IMR-90 (cell line): ENCODE measurements around the gene RNPEP. TPM values are rescaled to one million over a fixed set of nuclear protein-coding genes. Genes with fewer than 3 reads are reported as not detected.

Experiments used
- ATAC-seq: fragments of 200-7000 bp; cut with Tn5 transposase; 2 replicates; pipeline ENCODE4 v1.9.1; 2020; ENCODE audit warnings: low read depth, mild to moderate bottlenecking, moderate library complexity
- BruUV-seq: library from RNA; stranded (reverse); fragments of 400-500 nt; replicated peaks from 2 replicates; lab custom pipeline; 2021; lab: Mats Ljungman, UMichigan
- CTCF ChIA-PET: fragments of 300-600 bp; formaldehyde crosslinking; extraction: SDS; loops from one replicate; lab custom pipeline; 2021; ENCODE audit warnings: antibody characterized with exemption; lab: Yijun Ruan, JAX
- POLR2A ChIA-PET: fragments of 300-600 bp; sonication (Branson Sonifier 250); formaldehyde crosslinking; loops from one replicate; lab custom pipeline; 2022; ENCODE audit warnings: antibody characterized with exemption; ENCODE audit not compliant: unreplicated experiment; lab: Charles Lee
- DNase-seq: peaks from one replicate; pipeline ENCODE4 v3.0.0; 2013
- H2AFZ ChIP-seq: replicated peaks from 2 replicates; pipeline ENCODE3; 2013; ENCODE audit warnings: low read length, mild to moderate bottlenecking; ENCODE audit not compliant: poor library complexity
- H2AK5ac ChIP-seq: 2 replicates; pipeline ENCODE4 v1.6.1; 2013; ENCODE audit warnings: low read depth, low read length, inconsistent platforms
- H2AK9ac ChIP-seq: replicated peaks from 2 replicates; pipeline ENCODE3; 2013; ENCODE audit warnings: mild to moderate bottlenecking, low read depth, low read length, moderate library complexity; ENCODE audit not compliant: poor library complexity
- H2BK120ac ChIP-seq: 2 replicates; pipeline ENCODE4 v1.6.1; 2013; ENCODE audit warnings: low read depth, low read length, inconsistent platforms
- H2BK15ac ChIP-seq: 3 replicates; pipeline ENCODE4 v1.6.1; 2013; ENCODE audit warnings: low read depth, low read length, inconsistent platforms
- H2BK20ac ChIP-seq: 2 replicates; pipeline ENCODE4 v1.6.1; 2013; ENCODE audit warnings: low read depth, mild to moderate bottlenecking, inconsistent platforms, low read length, moderate library complexity
- H2BK5ac ChIP-seq: 2 replicates; pipeline ENCODE4 v1.6.1; 2013; ENCODE audit warnings: mild to moderate bottlenecking, low read depth, low read length, inconsistent platforms; ENCODE audit not compliant: poor library complexity, severe bottlenecking
- H3K14ac ChIP-seq: replicated peaks from 2 replicates; pipeline ENCODE4 v1.6.1; 2013; ENCODE audit warnings: low read depth, low read length, inconsistent platforms
- H3K18ac ChIP-seq: 2 replicates; pipeline ENCODE4 v1.6.1; 2013; ENCODE audit warnings: low read depth, low read length, control low read depth
- H3K23ac ChIP-seq: 2 replicates; pipeline ENCODE4 v1.6.1; 2013; ENCODE audit warnings: low read depth, low read length, inconsistent platforms
- H3K27ac ChIP-seq: 2 replicates; pipeline ENCODE4 v1.5.1; 2013; ENCODE audit warnings: mild to moderate bottlenecking, control low read depth, low read length; ENCODE audit not compliant: insufficient read depth
- H3K27me3 ChIP-seq: 2 replicates; pipeline ENCODE4 v1.6.1; 2013; ENCODE audit warnings: low read length; ENCODE audit not compliant: control insufficient read depth, insufficient read depth
- H3K36me3 ChIP-seq: 2 replicates; pipeline ENCODE4 v1.6.1; 2013; ENCODE audit warnings: low read length, mixed read lengths; ENCODE audit not compliant: control insufficient read depth, insufficient read depth
- H3K4ac ChIP-seq: 2 replicates; pipeline ENCODE4 v1.6.1; 2013; ENCODE audit warnings: low read depth, low read length, inconsistent platforms
- H3K4me1 ChIP-seq: 2 replicates; pipeline ENCODE4 v1.6.1; 2013; ENCODE audit warnings: low read length, mixed read lengths; ENCODE audit not compliant: control insufficient read depth, insufficient read depth
- H3K4me2 ChIP-seq: 2 replicates; pipeline ENCODE4 v1.6.1; 2013; ENCODE audit warnings: low read depth, mild to moderate bottlenecking, control low read depth, low read length, moderate library complexity
- H3K4me3 ChIP-seq: 2 replicates; pipeline ENCODE4 v1.5.1; 2013; ENCODE audit warnings: low read depth, mild to moderate bottlenecking, control low read depth, low read length, moderate library complexity; ENCODE audit not compliant: insufficient read depth
- H3K56ac ChIP-seq: 2 replicates; pipeline ENCODE4 v1.6.1; 2013; ENCODE audit warnings: low read length, inconsistent platforms; ENCODE audit not compliant: insufficient read depth; ENCODE audit errors: extremely low read depth
- H3K79me1 ChIP-seq, 2 experiments: 2 replicates each; pipeline ENCODE4 v1.6.1; 2013; ENCODE audit warnings: low read length in 2 of 2, inconsistent platforms in 1 of 2, low read depth in 1 of 2
- H3K9ac ChIP-seq: 2 replicates; pipeline ENCODE4 v1.6.1; 2013; ENCODE audit warnings: low read depth, low read length, control low read depth
- H3K9me1 ChIP-seq: 2 replicates; pipeline ENCODE4 v1.6.1; 2013; ENCODE audit warnings: low read length, inconsistent platforms; ENCODE audit not compliant: insufficient read depth
- H3K9me3 ChIP-seq: 2 replicates; pipeline ENCODE4 v1.6.1; 2013; ENCODE audit warnings: low read length; ENCODE audit not compliant: control insufficient read depth, insufficient read depth
- H4K20me1 ChIP-seq: 2 replicates; pipeline ENCODE4 v1.6.1; 2013; ENCODE audit warnings: low read length, inconsistent platforms; ENCODE audit not compliant: insufficient read depth
- H4K5ac ChIP-seq: 2 replicates; pipeline ENCODE4 v1.6.1; 2013; ENCODE audit warnings: mild to moderate bottlenecking, low read depth, low read length, control low read depth
- H4K8ac ChIP-seq, 2 experiments: 2 replicates each; pipeline ENCODE4 v1.6.1; 2013; ENCODE audit warnings: low read depth in 2 of 2, low read length in 2 of 2, control low read depth in 1 of 2, inconsistent platforms in 1 of 2
- H4K91ac ChIP-seq: 2 replicates; pipeline ENCODE4 v1.6.1; 2013; ENCODE audit warnings: low read depth, low read length, inconsistent platforms; ENCODE audit not compliant: insufficient read depth
- BHLHE40 ChIP-seq: fragments of 150-350 bp; IDR thresholded peaks from 2 replicates; pipeline ENCODE4 v1.6.1; 2016; ENCODE audit warnings: mild to moderate bottlenecking, low read depth, low read length
- CEBPB ChIP-seq: IDR thresholded peaks from 2 replicates; pipeline ENCODE4 v1.6.1; 2012; ENCODE audit warnings: low read depth, low read length, improper control_type of control experiment
- CHD1 ChIP-seq: IDR thresholded peaks from 2 replicates; pipeline ENCODE4 v1.6.1; 2012; ENCODE audit warnings: low read depth, low read length, improper control_type of control experiment
- CTCF ChIP-seq: conservative IDR thresholded peaks from 2 replicates; pipeline ENCODE4 v1.5.1; 2012; ENCODE audit warnings: mild to moderate bottlenecking, low read depth, low read length, improper control_type of control experiment
- FOS ChIP-seq: fragments of 150-350 bp; IDR thresholded peaks from 2 replicates; pipeline ENCODE4 v1.6.1; 2016; ENCODE audit warnings: low read depth, low read length
- MAFK ChIP-seq: IDR thresholded peaks from 2 replicates; pipeline ENCODE4 v1.6.1; 2012; ENCODE audit warnings: low read depth, low read length, improper control_type of control experiment
- MAZ ChIP-seq: IDR thresholded peaks from 2 replicates; pipeline ENCODE4 v1.6.1; 2012; ENCODE audit warnings: low read depth, mild to moderate bottlenecking, low read length, improper control_type of control experiment, moderate library complexity, borderline replicate concordance
- RAD21 ChIP-seq: IDR thresholded peaks from 2 replicates; pipeline ENCODE4 v1.6.1; 2012; ENCODE audit warnings: low read length, improper control_type of control experiment
- RFX5 ChIP-seq: IDR thresholded peaks from 2 replicates; pipeline ENCODE4 v1.8.0; 2012; ENCODE audit warnings: low read depth, mild to moderate bottlenecking, low read length, moderate library complexity
- SMC3 ChIP-seq: fragments of 150-350 bp; IDR thresholded peaks from 2 replicates; pipeline ENCODE4 v1.6.1; 2016; ENCODE audit warnings: low read depth, mild to moderate bottlenecking, antibody characterized with exemption, low read length, moderate library complexity
- USF2 ChIP-seq: fragments of 150-350 bp; IDR thresholded peaks from 2 replicates; pipeline ENCODE4 v1.6.1; 2017; ENCODE audit warnings: mild to moderate bottlenecking, antibody characterized with exemption, low read length, low read depth
- WGBS, 2 experiments: methylation state at CpG; one replicate each; pipeline versions ENCODE4 v1.1.5 to v1.1.7; 2013; ENCODE audit warnings: missing lambda C conversion rate in 2 of 2; ENCODE audit not compliant: insufficient read length in 1 of 2; ENCODE audit errors: extremely low coverage in 2 of 2; 5-methylcytosine and 5-hydroxymethylcytosine counted together
- dilution Hi-C: fragments of 300-500 bp; cut with HindIII; formaldehyde crosslinking; loops from one replicate; pipeline ENCODE4 v1.14.3; 2018; ENCODE audit warnings: low sequenced_read_pairs; ENCODE audit not compliant: unreplicated experiment
- in situ Hi-C: fragments of 300-500 bp; cut with MboI; formaldehyde crosslinking; loops from 3 replicates; pipeline ENCODE4 v1.14.3; 2019; ENCODE audit warnings: low sequenced_read_pairs, inconsistent platforms, mixed read lengths
- intact Hi-C: fragments of 100-400 bp; cut with micrococcal nuclease; formaldehyde crosslinking; loops from 2 replicates; pipeline ENCODE4 v1.10.0; 2022
- polyA plus RNA-seq, 3 experiments: library from polyadenylated mRNA; depleted of rRNA; stranded (reverse); fragments of >200 nt; gene quantifications; 2 replicates each; pipeline ENCODE4 v1.2.3, GENCODE V29; 2012; ENCODE audit warnings: low replicate concordance in 1 of 3
- total RNA-seq: library from RNA; depleted of rRNA; stranded (reverse); fragments of >200 nt; gene quantifications from 2 replicates; pipeline ENCODE4 v1.2.3, GENCODE V29; 2012

Gene RNPEP
- total and polyA plus RNA-seq, 2 of the 4 experiments (the other 2 are of a cell fraction), result 49.8 to 75.4 TPM

DNA sequence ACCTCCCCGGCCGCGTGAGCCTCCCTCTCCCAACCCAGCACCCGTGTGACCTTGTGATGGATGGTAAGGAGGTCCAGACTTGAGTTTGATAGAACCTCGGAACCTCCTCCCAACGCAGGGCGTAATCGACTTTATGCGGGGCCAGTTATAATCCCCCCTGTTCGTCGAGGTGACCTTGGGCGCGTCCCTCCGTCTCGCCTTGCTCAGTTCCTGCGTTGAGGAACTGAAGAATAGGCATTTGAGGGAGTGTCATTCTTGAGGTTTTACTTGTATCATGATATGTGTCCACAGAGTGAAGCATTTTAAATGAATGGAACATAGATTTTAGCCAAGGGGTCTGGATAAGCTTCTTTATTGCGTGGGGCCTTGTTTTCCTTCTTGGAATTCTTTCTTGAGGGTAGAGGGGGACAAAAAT, 26.7 kb upstream of the RNPEP start:
- TF ChIP-seq SMC3 (no peak), RFX5 (no peak), MAFK (no peak), CEBPB (no peak), RAD21 (no peak), FOS (no peak), CHD1 (no peak), MAZ (no peak), BHLHE40 (no peak), USF2 (no peak), CTCF (no peak)
- peak overlapping the region; percentile 59 for H2BK120ac ChIP-seq
- H3K4me2 ChIP-seq, result peak overlapping the region; percentile 86
- H2BK15ac ChIP-seq, result no peak overlapping the region
- peaks cover 3% of the 10 kb centered on the region for H3K9me1 ChIP-seq
- H3K4ac ChIP-seq, result peak overlapping the region; percentile 92
- DNase-seq (no peak), ATAC-seq (peak; percentile 50)
- H3K14ac ChIP-seq, result peak overlapping the region; percentile 96
- H3K9ac ChIP-seq, result peak overlapping the region; percentile 97
- H4K5ac ChIP-seq, result peak overlapping the region; percentile 80
- H4K91ac ChIP-seq, result peak overlapping the region; percentile 85
- H3K9me3 ChIP-seq, result no peaks in the 10 kb centered on the region
- H4K20me1 ChIP-seq, result no peaks in the 10 kb centered on the region
- H2AK5ac ChIP-seq, result peak overlapping the region; percentile 96
- TSS peak; percentile 64 for BruUV-seq
- peaks cover 8 to 34% of the 10 kb centered on the region in 2 experiments for H3K79me1 ChIP-seq
- H3K4me3 ChIP-seq, result peak overlapping the region; percentile 82
- H3K56ac ChIP-seq, result peak overlapping the region; percentile 86
- peak overlapping the region; percentile 96 for H3K23ac ChIP-seq
- intact Hi-C loops (loop anchor here (1.0 kb wide), 1 partner anchor 59 kb away; no protein-coding TSS in a partner anchor), dilution Hi-C loops (no loop called here), in situ Hi-C loops (loop anchor here (25.0 kb wide), 1 partner anchor 418 kb away; the partner anchor contains the start of gene NAV1)
- CTCF ChIA-PET, result interaction anchor here (1.6 kb wide), 1 partner anchor 60 kb away, joined by 3 read pairs; no protein-coding TSS in a partner anchor
- peaks cover 13% of the 10 kb centered on the region; the same call in 1 of the 2 replicates for H3K36me3 ChIP-seq
- WGBS, 2 experiments, result no CpG with 5 or more reads among the region's 17 CpGs
- no peak overlapping the region for H2BK20ac ChIP-seq
- POLR2A ChIA-PET, result no interaction called here
- peak overlapping the region; percentile 95 for H2AFZ ChIP-seq
- no peak overlapping the region; the same call in 1 of the 2 replicates for H3K18ac ChIP-seq
- H3K27ac ChIP-seq, result peak overlapping the region; percentile 93
- peak overlapping the region; percentile 88 to 94 for H4K8ac ChIP-seq
- peak overlapping the region; percentile 93 for H2AK9ac ChIP-seq
- H3K27me3 ChIP-seq, result no peaks in the 10 kb centered on the region
- H3K4me1 ChIP-seq, result peaks cover 2% of the 10 kb centered on the region; the same call in 1 of the 2 replicates
- peak overlapping the region; percentile 85 for H2BK5ac ChIP-seq
